NCI-H82 (cell line): ENCODE results near the gene TSPAN32.
"Not testable (repeated sequence)": the region's sequence is repeated elsewhere in the genome, so short reads cannot be mapped to it uniquely, and the experiment has no call there.

Source experiments
- DNase-seq: peaks from one replicate; lab custom pipeline; 2025; lab: John Stamatoyannopoulos, UW

TSPAN32 gene

DNA sequence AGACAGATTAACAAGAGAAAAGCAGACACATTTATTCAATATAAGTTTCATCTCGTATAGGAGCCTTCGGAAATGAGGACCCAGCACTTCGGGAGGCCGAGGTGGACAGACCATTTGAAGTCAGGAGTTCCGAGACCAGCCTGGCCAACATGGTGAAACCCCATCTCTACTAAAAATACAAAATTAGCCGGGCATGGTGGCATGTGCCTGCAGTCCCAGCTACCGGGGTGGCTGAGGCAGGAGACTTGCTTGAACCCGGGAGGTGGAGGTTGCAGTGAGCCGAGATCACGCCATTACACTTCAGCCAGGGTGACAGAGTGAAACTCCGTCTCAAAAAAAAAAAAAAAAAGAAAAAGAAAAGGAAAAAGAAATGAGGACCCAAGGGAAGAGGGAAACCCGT lies 62.6 kb downstream of the TSPAN32 start:
- DNase-seq, result not testable (repeated sequence)

DNA sequence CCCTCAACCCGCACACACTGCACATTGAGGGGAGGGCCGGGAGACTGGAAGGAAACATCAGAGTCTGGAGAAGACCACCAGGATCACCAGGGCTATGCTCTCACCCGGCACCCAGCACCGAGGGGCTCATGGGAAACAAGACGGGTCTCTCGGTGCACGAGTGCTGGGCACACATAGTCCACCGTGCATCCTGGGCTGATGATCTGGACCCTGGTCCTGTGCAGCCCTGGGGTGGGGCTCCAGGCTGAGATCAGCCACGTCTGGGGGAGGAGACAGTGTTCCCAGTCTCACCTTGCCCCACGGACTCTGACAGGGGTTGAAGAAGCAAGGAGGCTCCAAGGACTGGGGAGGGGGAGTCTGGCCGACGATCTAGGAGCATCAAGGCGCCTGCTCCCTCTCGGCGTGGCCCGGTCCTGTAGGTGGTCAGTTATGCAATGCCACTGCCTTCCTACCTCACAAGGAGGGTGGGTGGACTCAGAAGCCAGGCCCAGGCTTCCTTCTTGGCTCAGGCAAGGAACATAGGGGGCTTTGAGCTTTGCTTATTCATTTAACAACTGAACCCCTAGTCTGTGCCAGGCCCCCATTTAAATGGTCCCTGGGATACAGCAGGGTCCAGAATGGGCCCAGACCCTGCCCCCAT lies 63.9 kb downstream of the TSPAN32 start:
- DNase-seq, result no peak

DNA sequence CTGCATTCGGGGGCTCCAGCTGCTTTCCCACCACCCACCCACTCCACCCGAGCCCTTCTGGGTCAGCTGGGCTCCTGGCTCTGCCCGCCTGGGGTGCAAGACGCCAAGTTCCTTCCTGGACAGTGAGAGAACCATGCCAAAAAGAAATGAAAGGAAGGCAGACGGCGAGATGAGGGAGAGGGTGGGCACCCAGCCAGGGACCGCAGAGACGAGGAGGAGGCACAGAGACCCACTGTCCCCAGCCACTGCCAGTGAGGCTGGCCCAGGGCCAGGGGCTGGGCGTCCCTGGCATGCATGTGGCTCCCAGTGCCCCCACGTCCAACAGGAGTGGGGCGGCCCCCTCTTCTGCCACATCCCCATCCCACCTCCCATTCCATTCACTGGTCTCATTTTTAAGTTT lies 64.5 kb downstream of the TSPAN32 start:
- DNase-seq, result no peak

DNA sequence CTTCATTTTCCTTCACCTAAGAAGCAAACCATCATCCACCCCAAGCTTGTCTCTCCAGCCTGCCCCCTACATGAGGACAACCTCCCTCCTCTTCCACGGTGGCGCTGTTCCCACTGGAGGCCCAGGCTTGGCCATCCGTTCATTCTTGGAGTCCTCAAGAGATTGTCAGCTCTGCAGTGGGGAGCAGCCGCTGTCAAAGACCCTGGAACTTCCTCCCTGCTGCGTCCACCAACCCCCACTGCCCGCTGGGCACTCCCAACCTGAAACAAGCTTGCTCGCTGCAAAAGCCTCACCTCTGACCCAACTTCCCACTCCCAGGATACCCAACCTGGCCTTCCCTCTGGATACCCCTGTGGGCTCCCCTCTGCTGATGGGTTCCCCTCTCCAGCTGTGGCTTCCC lies 64.9 kb downstream of the TSPAN32 start:
- no peak for DNase-seq

DNA sequence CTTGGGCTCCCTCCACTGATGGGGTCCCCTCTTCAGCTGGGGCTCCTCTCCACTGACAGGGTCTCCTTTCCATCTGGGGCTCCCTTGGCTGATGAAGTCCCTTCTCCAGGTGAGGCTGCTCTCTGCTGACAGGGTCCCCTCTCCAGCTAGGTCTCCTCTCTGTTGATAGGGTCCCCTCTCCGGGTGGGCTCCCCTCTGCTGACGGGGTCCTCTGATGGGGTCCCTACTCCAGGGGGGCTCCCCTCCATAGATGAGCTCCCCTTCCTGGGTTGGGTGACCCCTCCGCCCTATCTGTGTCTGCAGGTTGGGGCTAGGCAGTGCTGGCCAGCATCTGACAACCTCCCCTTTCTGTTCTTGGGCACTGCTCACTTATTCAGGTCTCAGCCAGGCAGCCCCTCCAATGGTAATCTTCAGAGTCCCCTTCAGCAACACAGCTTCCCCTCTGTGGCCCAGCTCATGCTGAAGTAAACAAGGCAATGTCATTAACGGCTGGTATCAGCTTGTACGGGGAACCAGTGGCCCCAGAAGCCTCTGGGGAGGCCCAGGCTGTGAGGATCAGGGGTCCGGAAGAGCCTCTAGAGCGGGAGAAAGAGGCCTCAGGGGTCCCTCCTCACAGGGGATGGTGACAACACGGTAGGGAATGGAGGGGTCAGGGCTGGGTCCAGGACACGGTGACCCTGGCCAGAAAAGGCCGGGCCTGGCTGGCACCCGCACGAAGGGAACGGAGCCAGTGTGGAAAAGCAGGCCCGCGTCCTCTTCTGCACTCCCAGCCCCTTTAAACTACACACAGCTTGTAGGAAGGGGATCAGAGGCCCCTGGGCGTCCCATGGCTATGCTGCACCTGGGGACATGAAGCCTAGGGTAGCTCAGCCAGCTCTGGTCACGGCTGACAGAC lies 65.7 kb downstream of the TSPAN32 start:
- DNase-seq, result no peak
